Measurements from ENCODE around the gene USH1G.

Gene USH1G

DNA sequence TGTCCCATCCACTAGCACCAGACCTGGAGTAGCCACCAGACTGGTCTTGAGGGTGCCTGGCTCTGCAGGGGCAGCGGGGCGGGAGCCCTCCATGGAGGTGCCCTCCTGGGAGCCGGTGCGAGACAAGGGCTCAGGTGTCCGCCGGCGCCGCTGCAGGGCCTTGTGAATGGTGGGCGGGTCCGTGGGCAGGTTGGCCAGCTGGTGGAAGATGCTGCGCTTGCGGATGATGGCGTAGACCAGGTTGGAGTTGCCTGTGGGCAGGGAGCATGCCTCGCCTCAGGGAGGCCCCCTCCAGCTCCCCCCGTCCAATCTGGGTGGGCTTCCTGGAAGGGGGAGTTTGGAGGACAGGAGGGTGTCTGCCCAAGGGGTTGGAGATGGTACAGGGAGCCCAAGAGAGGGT lies 31.1 kb upstream of the USH1G start:
- DNase-seq (ENCODE audit: low read depth in 2 of 2), result no peak

DNA sequence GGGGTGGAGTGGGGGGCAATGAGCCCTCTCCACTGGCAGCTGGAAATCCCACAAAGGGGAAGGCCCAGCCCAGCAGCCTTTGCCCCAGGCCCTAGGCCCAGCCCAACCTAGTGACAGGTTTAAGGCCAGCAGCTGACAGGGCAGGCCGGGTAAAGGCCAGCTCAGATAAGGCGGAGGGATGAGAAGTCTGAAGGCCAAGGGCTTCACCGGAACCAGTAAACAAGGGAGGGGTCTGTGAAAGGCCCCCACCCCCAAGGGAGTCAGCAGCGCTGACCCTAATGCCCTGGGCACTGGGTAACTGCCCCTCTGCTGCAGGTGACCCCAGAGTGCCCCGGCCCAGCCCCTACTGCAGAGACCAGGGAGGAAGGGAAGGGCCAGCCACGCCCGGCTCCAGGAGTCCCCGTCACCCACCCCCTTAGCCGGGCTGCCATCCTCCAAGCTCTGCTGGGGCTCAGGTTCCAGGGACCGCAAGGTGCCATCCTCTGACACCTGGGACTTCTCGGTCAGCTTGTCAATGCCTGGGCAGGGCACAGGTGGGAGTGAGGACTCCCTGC lies 30.2 kb upstream of the USH1G start:
- no peak for DNase-seq (ENCODE audit: low read depth in 2 of 2)

GRCh38 chr17:74952431-74953133 lies 29.5 kb upstream of the USH1G start:
- DNase-seq (ENCODE audit: low read depth in 2 of 2), result no peak

DNA sequence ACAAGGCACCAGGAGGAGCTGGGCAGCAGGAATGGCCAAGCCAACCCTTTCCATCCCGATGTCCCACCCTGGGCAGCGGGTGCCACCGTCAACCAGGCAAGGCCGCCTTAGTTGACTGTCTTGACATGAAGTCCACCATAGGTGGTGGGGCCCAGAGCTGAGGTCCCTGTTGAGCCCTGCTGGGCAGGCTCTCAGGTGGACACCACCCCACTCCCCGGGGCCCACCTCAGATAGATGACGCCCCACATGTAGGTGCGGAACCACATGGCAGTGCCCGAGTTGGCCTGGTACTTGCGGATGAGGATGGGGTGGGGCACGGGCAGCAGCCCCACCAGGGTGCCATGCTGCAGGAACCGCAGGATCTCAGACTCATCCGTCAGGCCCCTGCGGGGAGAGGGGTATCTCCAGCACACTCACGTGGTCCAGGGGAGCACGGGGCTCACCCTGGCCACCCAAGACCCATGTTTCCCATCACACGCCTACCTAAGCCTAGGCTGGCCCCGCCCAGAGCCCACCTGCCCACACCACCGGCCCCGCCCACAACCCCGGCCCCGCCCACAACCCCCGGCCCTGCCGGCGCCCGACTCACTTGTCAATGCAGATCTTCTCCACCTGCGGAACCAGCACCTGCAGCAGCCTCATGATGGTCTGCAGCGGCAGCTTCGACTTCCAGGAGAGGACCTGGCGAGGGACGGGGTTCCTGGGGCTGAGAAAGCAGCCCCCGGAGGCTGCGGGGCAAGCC lies 28.8 kb upstream of the USH1G start:
- DNase-seq (ENCODE audit: low read depth in 2 of 2), result no peak

DNA sequence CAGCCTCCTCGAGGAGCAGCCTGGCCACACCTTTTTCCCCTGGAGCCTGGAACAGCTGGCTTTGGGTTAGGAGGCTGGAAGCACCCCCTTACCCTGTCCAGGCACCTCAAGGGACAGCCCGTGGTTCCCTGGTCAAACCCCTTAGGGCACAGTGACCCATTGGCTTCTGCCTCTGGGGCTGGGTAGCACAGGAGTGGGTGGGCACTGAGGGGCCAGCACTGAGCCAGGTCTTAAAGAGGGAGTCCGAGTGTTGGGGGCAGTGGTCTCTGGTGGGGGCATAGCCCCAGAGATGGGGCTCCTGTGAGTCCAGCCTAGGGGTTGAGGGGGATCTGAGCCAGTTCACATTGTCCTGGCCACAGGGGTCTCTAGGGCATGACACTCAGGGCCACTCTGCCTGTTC lies 28.0 kb upstream of the USH1G start:
- no peak for DNase-seq (ENCODE audit: low read depth in 2 of 2)

DNA sequence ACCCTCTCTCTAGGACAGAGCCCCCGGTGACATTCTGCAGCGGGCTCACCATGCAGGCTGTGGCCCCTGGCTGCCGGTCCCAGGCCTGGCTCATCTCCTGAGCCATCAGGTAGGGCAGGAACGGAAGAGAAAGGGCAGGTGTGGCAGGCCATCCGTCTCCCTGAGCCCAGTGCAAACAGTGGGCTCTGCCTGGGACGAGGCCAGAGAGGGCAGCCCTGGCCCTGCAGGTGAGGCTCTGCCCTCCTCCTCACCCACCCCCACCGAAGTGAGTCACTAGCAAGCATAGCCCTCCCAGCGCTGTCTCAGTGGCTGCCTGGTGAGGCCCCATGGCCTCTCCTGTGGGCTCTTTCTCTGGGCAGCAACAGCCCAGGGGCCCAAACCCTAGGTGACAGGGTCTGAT lies 27.2 kb upstream of the USH1G start:
- no peak for DNase-seq (ENCODE audit: low read depth in 2 of 2)

DNA sequence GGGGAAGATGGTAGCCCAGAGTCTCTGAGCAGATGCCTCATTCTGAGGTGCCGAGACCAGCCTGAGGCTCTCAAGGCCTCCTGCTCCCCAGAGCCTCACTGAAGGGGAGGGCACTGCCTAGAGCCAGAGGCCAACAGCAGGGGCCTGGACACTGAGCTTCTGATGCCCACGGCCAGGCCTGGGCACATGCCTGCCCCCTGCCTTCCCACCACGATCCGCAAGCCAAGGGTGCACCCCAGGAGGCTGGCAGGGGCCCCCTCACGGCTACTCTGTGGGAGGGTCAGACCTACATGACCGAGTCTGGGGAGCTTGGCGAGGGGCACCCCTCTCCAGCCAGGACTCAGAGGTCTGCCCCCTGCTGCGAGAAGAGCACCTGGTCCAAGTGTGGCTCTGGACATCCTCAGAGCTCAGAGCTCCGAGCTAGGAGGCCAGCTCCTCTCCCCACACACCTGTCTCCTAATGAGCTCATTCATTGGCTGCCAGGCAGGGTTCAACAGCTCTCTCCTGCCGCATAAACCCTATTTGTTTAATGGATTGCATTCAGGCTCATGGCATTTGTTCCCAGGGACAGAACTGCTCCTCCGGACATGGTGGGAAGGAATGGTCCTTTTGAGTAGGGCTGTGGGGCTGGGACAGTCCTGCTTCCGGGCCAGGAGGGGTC lies 26.5 kb upstream of the USH1G start:
- DNase-seq (ENCODE audit: low read depth in 2 of 2), result no peak

DNA sequence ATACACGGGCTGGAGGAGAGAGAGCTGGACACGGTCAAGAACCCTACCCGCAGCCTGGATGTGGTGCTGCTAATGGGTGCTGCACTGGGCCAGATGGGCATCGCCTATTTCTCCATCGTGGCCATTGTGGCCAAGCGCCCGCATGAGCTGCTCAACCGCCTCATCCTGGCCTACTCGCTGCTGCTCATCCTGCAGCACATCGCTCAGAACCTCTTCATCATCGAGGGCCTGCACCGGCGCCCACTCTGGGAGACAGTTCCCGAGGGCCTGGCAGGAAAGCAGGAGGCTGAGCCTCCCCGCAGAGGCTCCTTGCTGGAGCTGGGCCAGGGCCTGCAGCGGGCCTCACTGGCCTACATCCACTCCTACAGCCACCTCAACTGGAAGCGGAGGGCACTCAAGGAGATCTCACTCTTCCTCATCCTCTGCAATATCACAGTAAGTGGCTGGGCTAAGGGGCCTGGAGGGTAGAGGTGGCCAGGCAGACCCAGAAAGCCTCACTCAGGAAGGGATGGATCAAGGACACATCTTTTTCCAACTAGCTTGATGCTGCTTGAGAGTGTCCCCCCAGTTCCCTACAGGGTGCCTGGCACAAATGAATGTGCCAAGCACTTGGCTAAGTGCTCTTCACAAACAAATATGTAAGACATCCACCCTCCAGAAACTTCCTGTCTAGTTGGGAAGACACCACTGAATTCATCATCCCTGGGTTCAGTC lies 24.1 kb upstream of the USH1G start:
- no peak for DNase-seq (ENCODE audit: low read depth in 2 of 2)

DNA sequence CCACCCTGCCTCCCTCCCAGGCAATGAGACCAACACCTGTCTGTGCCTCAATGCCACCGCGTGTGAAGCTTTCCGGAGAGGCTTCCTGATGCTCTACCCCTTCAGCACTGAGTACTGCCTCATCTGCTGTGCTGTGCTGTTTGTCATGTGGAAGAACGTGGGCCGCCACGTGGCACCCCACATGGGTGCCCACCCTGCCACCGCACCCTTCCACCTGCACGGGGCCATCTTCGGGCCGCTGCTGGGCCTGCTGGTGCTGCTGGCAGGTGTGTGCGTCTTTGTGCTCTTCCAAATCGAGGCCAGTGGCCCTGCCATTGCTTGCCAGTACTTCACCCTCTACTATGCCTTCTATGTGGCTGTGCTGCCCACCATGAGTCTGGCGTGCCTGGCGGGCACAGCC lies 23.6 kb upstream of the USH1G start:
- DNase-seq (ENCODE audit: low read depth in 2 of 2), result no peak

DNA sequence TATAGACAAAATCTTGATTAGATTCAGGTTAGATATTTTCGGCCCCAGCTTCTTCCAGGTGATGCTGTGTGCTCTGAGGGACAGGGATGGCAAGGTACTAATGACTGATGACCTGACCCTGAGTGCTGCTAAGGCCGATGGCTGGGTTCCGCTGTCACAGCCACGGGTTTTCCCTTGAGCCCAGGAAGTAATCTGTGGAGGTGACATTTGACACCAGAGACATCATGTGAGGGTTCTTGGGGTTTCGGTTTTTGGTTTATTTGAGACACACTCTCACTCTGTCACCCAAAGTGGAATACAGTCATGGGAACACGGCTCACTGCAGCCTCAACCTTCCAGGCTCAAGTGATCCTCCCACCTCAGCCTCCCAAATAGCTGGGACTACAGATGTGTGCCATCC lies 22.5 kb upstream of the USH1G start:
- DNase-seq (ENCODE audit: low read depth in 2 of 2), result no peak

DNA sequence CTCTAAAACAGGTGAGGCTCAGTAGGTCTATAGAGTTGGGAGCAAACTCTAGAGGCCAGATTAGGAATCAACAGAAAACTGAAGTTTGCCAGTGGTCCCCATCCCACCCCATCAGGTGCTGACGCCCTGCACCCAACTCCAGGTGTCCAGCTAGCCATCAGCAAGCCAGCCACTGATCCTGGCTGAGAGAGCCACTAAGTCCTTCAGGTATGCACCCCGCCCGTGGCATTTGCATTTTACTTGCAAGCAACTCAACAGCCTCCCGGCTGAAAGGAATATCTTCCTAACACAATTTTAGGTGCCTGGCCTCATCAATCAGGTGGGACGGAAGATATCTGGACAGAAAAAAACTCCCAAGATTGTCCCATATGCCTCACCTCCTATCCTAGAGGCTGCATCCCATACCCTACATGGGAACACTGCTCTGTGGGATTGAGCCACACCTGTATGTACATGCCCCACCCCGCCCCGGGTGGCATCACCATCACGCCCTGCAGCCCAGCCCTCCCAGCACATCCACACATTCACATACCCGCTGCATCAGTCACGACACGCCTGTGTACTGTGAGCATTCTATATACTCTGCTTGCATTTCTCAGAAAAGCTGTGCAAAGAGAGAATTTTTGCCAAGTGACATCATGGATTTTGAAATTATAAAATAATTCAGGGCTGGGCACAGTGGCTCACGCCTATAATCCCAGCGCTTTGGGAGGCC lies 20.9 kb upstream of the USH1G start:
- no peak for DNase-seq (ENCODE audit: low read depth in 2 of 2)

DNA sequence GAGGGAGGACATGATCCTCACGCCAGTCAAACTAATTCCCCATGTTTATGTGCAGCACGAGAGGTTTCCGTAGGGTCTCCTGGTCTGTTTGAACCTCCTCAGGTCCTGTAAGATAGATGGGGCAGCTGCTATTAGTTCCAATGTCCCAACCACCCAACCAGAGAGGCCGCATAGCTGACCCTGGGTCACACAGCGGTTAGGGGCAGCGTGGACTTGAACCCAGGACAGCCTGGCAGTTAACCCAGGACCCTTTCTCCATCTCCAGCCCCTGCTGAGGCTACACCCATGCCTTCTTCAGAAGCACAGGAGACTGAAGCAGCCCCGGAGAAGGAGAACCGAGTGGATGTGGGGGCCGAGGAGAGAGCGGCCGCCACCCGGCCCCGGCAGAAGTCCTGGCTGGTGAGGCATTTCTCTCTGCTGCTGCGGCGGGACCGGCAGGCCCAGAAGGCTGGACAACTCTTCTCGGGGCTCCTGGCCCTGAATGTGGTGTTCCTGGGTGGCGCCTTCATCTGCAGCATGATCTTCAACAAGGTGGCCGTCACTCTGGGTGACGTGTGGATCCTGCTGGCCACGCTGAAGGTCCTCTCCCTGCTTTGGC lies 18.2 kb upstream of the USH1G start:
- DNase-seq (ENCODE audit: low read depth in 2 of 2), result no peak

- no peak for DNase-seq (ENCODE audit: low read depth in 2 of 2)
Measured at GRCh38 chr17:74939534-74939933, 16.5 kb upstream of the USH1G start.

GRCh38 chr17:74938194-74938950 lies 15.3 kb upstream of the USH1G start:
- DNase-seq (ENCODE audit: low read depth in 2 of 2), result no peak

- no peak for DNase-seq (ENCODE audit: low read depth in 2 of 2)
Measured at GRCh38 chr17:74937064-74938051, 14.3 kb upstream of the USH1G start.

GRCh38 chr17:74936470-74936799 lies 13.4 kb upstream of the USH1G start:
- DNase-seq (ENCODE audit: low read depth in 2 of 2), result no peak

GRCh38 chr17:74935585-74936469 lies 12.8 kb upstream of the USH1G start, which contains the start of gene OTOP3:
Gene OTOP3, plus strand, starts transcription at chr17:74935898. Its CDS starts 24 bp downstream, at chr17:74935922.
- no peak for DNase-seq (ENCODE audit: low read depth in 2 of 2)

GRCh38 chr17:74935048-74935447 lies 12.0 kb upstream of the USH1G start:
- no peak for DNase-seq (ENCODE audit: low read depth in 2 of 2)

Data from stimulated activated CD8-positive, alpha-beta memory T cell treated with anti-CD3 and anti-CD28 coated beads, Interleukin-7, amount 100 ng/mL, for 4 hours (primary cell).